NCI-H1092 treated with DMSO at 0.1 percent for 48 hours (cell line): ENCODE data around the gene DNAH10.

Experiments used
- DNase-seq: peaks from one replicate; lab custom pipeline; 2025; lab: John Stamatoyannopoulos, UW

Gene DNAH10

DNA sequence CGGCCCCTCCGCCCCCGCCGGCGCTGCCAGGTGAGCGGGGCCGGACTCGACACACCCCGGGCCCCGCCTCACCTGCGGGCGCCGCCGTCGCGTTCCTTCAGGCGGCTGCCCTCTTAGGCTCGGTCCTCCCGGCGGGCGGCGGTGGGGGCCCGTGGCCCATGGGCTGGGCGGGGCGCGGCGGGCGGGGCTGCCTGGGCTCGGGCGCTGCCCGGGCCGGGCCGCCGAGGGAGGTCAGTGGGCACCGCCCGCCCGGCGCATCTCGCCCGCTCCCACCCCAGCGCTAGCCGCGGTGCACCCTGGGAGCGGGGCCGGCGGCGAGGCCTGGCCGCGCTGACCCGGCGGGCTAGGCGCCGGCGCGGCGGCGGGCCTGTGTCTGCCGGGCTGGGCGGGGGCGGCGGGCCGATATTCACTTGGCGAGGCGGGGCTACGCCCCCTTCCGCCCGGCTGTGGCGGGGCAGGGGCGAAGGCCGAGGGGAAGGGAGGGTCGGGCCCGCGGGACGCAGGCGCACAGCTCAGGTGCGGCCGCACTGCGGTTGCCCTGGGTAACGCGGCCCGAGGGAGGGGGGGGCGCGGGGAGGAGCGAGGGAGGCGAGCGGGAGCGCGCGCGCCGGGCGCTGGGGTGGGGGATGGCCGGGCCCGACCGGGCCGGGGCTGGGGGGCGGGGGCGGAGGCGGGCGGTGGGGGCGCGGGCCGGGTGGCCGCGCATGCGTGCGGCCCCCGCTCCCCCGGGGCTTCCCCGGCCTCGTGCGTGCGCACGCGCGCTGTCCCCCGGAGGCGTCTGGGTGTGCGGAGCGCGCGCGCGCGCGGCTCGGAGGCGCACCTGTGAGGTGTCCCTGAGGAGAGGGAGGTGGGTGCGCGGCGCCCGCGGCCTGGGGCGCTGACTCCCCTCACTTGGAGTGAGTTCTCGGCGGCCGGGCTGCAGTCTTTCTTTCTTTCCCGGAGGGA lies 210.6 kb downstream of the DNAH10 start, which contains the start of the genes CCDC92 and ZNF664:
TSS of gene CCDC92 (minus strand) at position 375 of the 945 bp plus-strand sequence. CDS start 28,526 bp downstream, outside the sequence.
TSS of gene ZNF664 (plus strand) at position 759 of the 945 bp plus-strand sequence. CDS start 38,930 bp downstream, outside the sequence.
- DNase-seq = peak; percentile 90

DNA sequence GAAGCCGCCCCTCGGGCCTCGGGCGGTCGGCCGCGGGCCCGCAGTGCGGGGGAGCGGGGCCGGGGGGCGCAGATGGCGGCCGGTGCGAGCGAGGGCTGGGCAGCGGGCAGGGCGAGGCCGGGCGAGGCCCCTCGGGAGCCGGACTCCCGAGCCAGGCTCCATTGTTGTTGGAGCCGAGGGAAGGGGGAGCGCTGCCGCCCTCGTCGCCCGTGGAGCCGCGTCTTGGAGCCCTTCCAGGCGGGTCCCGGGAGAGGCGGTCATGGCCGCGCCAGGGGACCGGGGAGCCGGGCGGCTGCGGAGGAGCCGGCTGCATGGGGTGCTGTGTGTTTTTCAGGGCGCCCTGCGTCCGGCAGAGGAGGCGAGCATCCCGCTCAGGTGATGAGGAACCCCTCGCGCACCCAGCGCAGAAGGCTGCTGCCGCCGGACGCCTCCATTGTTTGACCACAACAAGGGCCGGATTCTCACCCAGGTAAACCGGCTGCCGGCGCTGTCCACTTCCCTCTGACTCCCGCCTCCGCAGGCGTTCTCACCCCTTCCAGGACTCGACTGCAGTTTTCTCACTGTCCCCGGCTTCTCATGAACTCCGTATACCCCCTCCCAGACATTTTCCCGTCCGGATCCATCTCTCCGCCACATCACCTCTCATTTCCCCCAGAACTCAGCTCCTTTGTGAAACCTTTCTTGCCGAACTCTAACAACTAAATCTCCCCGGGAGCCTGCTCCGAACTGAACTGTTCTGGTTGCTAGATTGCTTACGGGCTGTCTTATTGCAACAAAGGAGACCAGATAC lies 211.6 kb downstream of the DNAH10 start:
- no peak for DNase-seq

DNA sequence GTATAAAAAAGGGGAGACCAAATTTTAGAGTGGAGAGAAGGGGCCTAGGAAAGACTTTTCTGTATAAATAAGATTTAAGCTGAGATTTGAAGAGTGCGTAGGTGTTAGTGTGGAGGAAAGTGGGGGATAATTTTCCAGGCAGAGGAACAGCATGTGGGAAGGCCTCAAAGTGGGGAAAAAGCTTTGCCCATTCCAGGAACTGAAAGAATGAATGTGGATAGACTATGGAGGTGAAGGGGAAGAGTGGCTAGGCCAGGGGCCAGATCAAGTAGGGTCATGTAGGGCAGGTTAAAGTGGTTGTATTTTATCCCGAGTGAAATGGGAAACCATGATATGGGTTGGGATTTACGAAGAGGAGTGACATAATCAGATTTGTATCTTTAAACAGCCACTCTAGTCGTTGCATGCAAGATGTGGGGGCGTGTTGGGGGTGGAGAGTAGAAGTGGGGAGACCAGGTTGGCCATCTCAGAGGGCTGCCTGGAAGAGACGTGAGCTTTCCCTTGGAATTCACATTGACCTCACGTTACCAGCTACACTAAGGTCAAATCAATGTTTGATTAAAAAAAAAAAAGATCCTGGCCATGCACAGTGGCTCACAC lies 214.2 kb downstream of the DNAH10 start:
- no peak for DNase-seq

DNA sequence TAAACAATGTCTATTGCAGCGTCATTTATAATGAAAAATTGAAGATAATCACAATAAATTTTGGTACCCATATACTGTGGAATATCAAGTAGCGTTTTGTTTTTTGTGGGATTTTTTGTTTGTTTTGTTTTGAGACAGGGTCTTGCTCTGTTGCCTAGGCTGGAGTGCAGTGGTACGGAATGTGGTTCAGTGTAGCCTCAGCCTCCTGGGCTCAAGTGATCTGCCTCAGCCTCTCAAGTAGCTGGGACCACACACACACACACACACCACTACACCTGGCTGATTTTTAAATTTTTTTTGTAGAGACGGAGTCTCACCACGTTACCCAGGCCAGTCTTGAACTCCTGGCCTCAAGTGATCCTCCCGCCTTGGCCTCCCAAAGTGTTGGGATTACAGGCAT lies 217.5 kb downstream of the DNAH10 start:
- DNase-seq = no peak

DNA sequence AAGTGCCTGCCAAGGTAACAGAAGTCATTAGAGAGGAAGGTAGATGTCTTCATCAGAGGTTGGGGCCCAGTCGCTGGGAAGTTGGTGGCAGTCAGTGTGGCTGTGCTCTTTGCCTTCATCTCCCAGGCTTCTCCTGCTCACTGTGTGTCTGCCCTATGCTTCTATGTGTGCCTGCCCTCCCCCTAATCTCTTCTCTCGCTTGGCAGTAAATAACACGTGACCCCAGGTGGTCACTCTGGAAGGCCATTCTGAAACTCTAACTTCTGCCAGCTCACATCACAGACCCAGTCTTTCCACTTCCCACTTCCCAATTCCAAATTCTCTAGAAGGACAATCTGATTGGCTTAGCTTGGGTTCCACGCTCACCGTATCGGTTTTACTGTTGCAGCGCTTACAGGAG lies 220.2 kb downstream of the DNAH10 start:
- DNase-seq = no peak

DNA sequence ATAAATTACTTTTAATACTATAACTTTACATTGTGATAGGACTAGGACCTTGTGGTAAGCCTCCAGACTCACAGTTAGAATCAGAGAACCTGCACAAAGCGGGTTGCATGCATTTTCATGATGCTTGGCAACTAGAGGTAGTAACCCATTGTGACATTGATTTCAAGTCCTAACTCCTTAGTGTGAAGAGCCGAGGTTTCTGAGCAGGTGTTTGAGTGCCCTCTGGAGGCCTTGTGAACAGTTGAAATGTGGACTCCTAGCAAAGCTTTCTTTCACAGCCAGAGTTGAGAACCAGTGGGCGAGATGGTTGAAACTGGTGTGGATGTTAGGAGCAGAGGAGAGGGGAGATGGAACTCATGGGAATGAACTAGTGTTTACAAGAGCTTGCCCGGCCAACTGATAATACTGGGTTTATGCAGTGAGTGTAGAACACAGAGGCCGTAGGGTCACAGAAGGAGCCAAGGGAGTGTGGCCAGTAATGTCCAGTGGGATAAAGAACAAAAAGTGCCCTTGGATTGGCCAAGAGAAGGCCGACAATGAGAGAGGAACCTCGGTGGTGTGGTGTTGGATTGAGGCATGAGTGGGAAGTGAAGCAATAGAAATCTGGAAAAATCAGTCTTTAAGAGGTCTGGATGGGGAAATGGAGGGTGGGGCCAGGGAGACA lies 221.9 kb downstream of the DNAH10 start:
- DNase-seq = peak; percentile 16

DNA sequence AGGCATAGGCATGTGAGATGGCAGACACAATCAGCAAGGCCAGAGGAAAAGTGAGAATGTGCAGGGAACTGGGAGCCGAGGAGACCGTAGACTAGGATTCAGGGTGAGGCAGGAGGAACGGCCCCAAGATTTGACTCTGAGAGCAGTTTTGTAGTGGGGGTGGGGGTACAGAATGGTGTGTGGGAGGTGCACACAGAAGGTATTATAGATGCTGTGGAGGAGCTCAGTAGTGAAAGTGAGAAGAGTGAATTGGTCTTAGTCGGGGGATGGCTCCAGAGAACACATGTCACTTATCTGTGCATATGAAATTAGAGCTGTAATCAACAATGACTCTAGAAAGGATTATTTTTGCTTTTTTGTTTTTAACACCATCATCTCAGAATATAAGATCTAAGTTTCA lies 222.8 kb downstream of the DNAH10 start:
- no peak for DNase-seq
